Mesenchymal stem cell (in vitro differentiated cells and primary cell): Measurements from ENCODE around the gene TRIM69. TPM values are rescaled to one million over a fixed set of nuclear protein-coding genes. Genes with fewer than 3 reads are reported as not detected.
"Not testable (repeated sequence)": the region's sequence is repeated elsewhere in the genome, so short reads cannot be mapped to it uniquely, and the experiment has no call there.

Experiments
- DNase-seq: peaks from one replicate; pipeline ENCODE4 v3.0.0-alpha.2; 2013
- H2AFZ ChIP-seq: one replicate; pipeline ENCODE4 v1.6.1; 2013; ENCODE audit warnings: low read depth, mild to moderate bottlenecking, control low read depth, inconsistent platforms, low read length, moderate library complexity
- H2AK5ac ChIP-seq: 2 replicates; pipeline ENCODE4 v1.6.1; 2013; ENCODE audit warnings: low read length, moderate library complexity, mild to moderate bottlenecking, inconsistent platforms; ENCODE audit not compliant: severe bottlenecking
- H2BK120ac ChIP-seq: one replicate; pipeline ENCODE4 v1.6.1; 2013; ENCODE audit warnings: low read depth, mild to moderate bottlenecking, inconsistent platforms, low read length, moderate library complexity
- H2BK12ac ChIP-seq, 2 experiments: one replicate each; pipeline ENCODE4 v1.6.1; 2013; ENCODE audit warnings: inconsistent platforms in 2 of 2, low read length in 2 of 2, mild to moderate bottlenecking in 2 of 2, moderate library complexity in 2 of 2, control low read depth in 1 of 2
- H2BK15ac ChIP-seq: one replicate; pipeline ENCODE4 v1.6.1; 2013; ENCODE audit warnings: mild to moderate bottlenecking, low read depth, inconsistent platforms; ENCODE audit not compliant: poor library complexity, severe bottlenecking
- H2BK5ac ChIP-seq: 2 replicates; pipeline ENCODE4 v1.6.1; 2013; ENCODE audit warnings: low read depth, mild to moderate bottlenecking, low read length, control low read depth, inconsistent platforms; ENCODE audit not compliant: poor library complexity, severe bottlenecking
- H3K14ac ChIP-seq, 2 experiments: one replicate each; pipeline ENCODE4 v1.6.1; 2013; ENCODE audit warnings: inconsistent platforms in 2 of 2, low read length in 2 of 2, control low read depth in 1 of 2, mild to moderate bottlenecking in 1 of 2, moderate library complexity in 1 of 2
- H3K18ac ChIP-seq, 2 experiments: one replicate each; pipeline ENCODE4 v1.6.1; 2013; ENCODE audit warnings: inconsistent platforms in 2 of 2, low read length in 2 of 2, control low read depth in 1 of 2, low read depth in 1 of 2, mild to moderate bottlenecking in 1 of 2
- H3K23ac ChIP-seq, 2 experiments: one replicate each; pipeline ENCODE4 v1.6.1; 2013; ENCODE audit warnings: inconsistent platforms in 2 of 2, low read length in 2 of 2, mild to moderate bottlenecking in 2 of 2, moderate library complexity in 2 of 2, control low read depth in 1 of 2
- H3K27ac ChIP-seq: 2 replicates; pipeline ENCODE4 v1.5.1; 2013; ENCODE audit warnings: mild to moderate bottlenecking, moderate library complexity, low read length, control low read depth, inconsistent platforms; ENCODE audit not compliant: poor library complexity, severe bottlenecking
- H3K27me3 ChIP-seq, 2 experiments: 2 replicates each; pipeline versions ENCODE4 v1.6.1 to v1.7.0; 2013; ENCODE audit warnings: low read length in 2 of 2, mild to moderate bottlenecking in 2 of 2, moderate library complexity in 2 of 2, control low read depth in 1 of 2, inconsistent platforms in 1 of 2; ENCODE audit not compliant: control insufficient read depth in 1 of 2, insufficient read depth in 1 of 2
- H3K36me3 ChIP-seq, 2 experiments: 2 replicates each; pipeline versions ENCODE4 v1.6.1 to v1.7.0; 2013; ENCODE audit warnings: low read length in 2 of 2, control low read depth in 1 of 2, inconsistent platforms in 1 of 2, low read depth in 1 of 2, mild to moderate bottlenecking in 1 of 2; ENCODE audit not compliant: insufficient read depth in 2 of 2, control insufficient read depth in 1 of 2
- H3K4ac ChIP-seq, 2 experiments: one replicate each; pipeline ENCODE4 v1.6.1; 2013; ENCODE audit warnings: inconsistent platforms in 2 of 2, low read length in 2 of 2, mild to moderate bottlenecking in 2 of 2, moderate library complexity in 2 of 2, control low read depth in 1 of 2, low read depth in 1 of 2
- H3K4me1 ChIP-seq: 2 replicates; pipeline ENCODE4 v1.6.1; 2013; ENCODE audit warnings: low read depth, low read length, control low read depth; ENCODE audit not compliant: control insufficient read depth, insufficient read depth
- H3K4me2 ChIP-seq: 2 replicates; pipeline ENCODE4 v1.6.1; 2013; ENCODE audit warnings: low read length, mild to moderate bottlenecking, inconsistent platforms; ENCODE audit not compliant: poor library complexity, severe bottlenecking
- H3K4me3 ChIP-seq, 2 experiments: 2 replicates each; pipeline versions ENCODE4 v1.5.1 to v1.7.0; 2013; ENCODE audit warnings: low read length in 2 of 2, mild to moderate bottlenecking in 2 of 2, control low read depth in 1 of 2, low read depth in 1 of 2; ENCODE audit not compliant: insufficient read depth in 1 of 2
- H3K79me1 ChIP-seq: replicated peaks from 2 replicates; pipeline ENCODE4 v1.6.1; 2013; ENCODE audit warnings: mild to moderate bottlenecking, control low read depth, low read length, inconsistent platforms; ENCODE audit not compliant: poor library complexity, severe bottlenecking
- H3K9ac ChIP-seq: 2 replicates; pipeline ENCODE4 v1.7.0; 2013; ENCODE audit warnings: mild to moderate bottlenecking, low read length, moderate library complexity
- H3K9me3 ChIP-seq: 2 replicates; pipeline ENCODE4 v1.7.0; 2013; ENCODE audit warnings: mild to moderate bottlenecking, low read length; ENCODE audit not compliant: control insufficient read depth
- H4K8ac ChIP-seq: one replicate; pipeline ENCODE4 v1.6.1; 2013; ENCODE audit warnings: inconsistent platforms, mild to moderate bottlenecking, low read length, moderate library complexity
- H4K91ac ChIP-seq: one replicate; pipeline ENCODE4 v1.6.1; 2013; ENCODE audit warnings: mild to moderate bottlenecking, low read length, inconsistent platforms
- WGBS: methylation state at CpG from one replicate; pipeline ENCODE4 v1.1.7; 2013; ENCODE audit warnings: mixed read lengths; 5-methylcytosine and 5-hydroxymethylcytosine counted together
- polyA plus RNA-seq, 2 experiments: library from polyadenylated mRNA; stranded (reverse); fragments of 200-250 nt; gene quantifications; one replicate each; pipeline ENCODE4 v1.2.3, GENCODE V29; 2013

TRIM69 gene
- polyA plus RNA-seq (2013, experiment 1 of 2) = 7.6 TPM
- polyA plus RNA-seq (2013, experiment 2 of 2) = 7.0 TPM

- peak within 1 kb of the TSS; percentile 16 for H2BK15ac ChIP-seq
These were observed at the start of gene TRIM69 for GRCh38 chr15:44736181-44736765. Gene TRIM69 (plus strand): TSS chr15:44736528. CDS start chr15:44736705, 177 bp downstream.

DNA sequence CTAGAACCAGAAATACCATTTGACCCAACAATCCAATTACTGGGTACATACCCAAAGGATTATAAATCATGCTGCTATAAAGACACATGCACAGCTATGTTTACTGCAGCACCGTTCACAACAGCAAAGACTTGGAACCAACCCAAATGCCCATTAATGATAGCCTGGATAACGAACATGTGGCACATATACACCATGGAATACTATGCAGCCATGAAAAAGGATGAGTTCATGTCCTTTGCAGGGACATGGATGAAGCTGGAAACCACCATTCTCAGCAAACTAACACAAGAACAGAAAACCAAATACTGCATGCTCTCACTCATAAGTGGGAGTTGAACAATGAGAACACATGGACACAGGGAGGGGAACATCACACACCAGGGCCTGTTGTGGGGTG lies 47.0 kb upstream of the TRIM69 start:
- H3K4ac ChIP-seq, H2AFZ ChIP-seq, H2BK5ac ChIP-seq, H3K4me1 ChIP-seq, H2BK15ac ChIP-seq, H2BK120ac ChIP-seq, H3K9ac ChIP-seq, H3K4me3 ChIP-seq, H3K14ac ChIP-seq, H3K4me2 ChIP-seq, H2AK5ac ChIP-seq, DNase-seq, H3K9me3 ChIP-seq, H3K36me3 ChIP-seq, H3K79me1 ChIP-seq, H3K27ac ChIP-seq, H3K23ac ChIP-seq, H2BK12ac ChIP-seq, H3K27me3 ChIP-seq, H4K8ac ChIP-seq, H3K18ac ChIP-seq, H4K91ac ChIP-seq: not testable (repeated sequence)
- WGBS = 78% methylated on average over 2 of the region's 2 CpGs

More at GRCh38 chr15:44736181-44736765, at the start of gene TRIM69:
- Histone ChIP-seq H3K23ac (no peak within 1 kb of the TSS), H2BK5ac (no peak within 1 kb of the TSS), H3K4ac (no peak within 1 kb of the TSS), H2BK12ac (no peak within 1 kb of the TSS), H3K9ac (peak within 1 kb of the TSS; percentile 13), H3K79me1 (peaks cover 4% of the 10 kb centered on the region), H3K4me2 (no peak within 1 kb of the TSS), H3K4me3 (no peak within 1 kb of the TSS), H2AFZ (no peak within 1 kb of the TSS), H3K4me1 (no peaks in the 10 kb centered on the region), H2AK5ac (no peak within 1 kb of the TSS), H3K9me3 (no peaks in the 10 kb centered on the region), H2BK120ac (no peak within 1 kb of the TSS), H3K36me3 (peaks cover 0 to 14% of the 10 kb centered on the region in 2 experiments), H4K8ac (no peak within 1 kb of the TSS), H4K91ac (no peak within 1 kb of the TSS), H3K27me3 (no peaks in the 10 kb centered on the region), H3K18ac (no peak within 1 kb of the TSS), H3K14ac (no peak within 1 kb of the TSS), H3K27ac (no peak within 1 kb of the TSS)
- 85% methylated on average over 1 of the region's 3 CpGs for WGBS
- no peak for DNase-seq

GRCh38 chr15:44690245-44690644 lies 46.1 kb upstream of the TRIM69 start:
- H3K18ac ChIP-seq = not testable (repeated sequence)

DNA sequence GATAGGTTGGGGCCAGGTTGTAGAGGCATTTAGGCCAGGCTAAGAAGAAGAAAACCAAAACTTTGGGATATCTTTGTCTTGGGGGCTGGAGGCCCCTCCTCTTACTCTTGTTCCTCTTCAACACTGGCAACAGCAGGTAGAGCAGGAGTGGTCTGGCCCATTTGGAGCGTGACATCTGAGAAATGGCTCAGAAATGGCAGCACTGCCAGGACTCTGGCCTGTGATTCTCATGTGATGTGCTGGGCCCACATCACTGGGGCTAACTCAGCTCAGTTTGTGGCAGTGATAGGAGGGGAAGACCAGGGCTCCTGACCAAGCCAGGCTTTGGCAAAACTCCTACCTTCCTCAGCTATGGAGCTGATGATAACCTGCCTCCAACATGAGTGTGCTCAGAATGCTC lies 43.7 kb upstream of the TRIM69 start:
- 100% methylated on average over 1 of the region's 1 CpG for WGBS
- H4K91ac ChIP-seq = no peak overlapping the region

More at GRCh38 chr15:44690245-44690644, 46.1 kb upstream of the TRIM69 start:
- WGBS = 62% methylated on average over 1 of the region's 1 CpG
- H2AFZ ChIP-seq, H3K4me3 ChIP-seq, H3K27me3 ChIP-seq, H2AK5ac ChIP-seq, H3K14ac ChIP-seq, H4K91ac ChIP-seq, H3K9ac ChIP-seq, H3K79me1 ChIP-seq, H3K4ac ChIP-seq, H2BK15ac ChIP-seq, H3K4me1 ChIP-seq, H3K36me3 ChIP-seq, H2BK5ac ChIP-seq, H3K9me3 ChIP-seq, H4K8ac ChIP-seq, H3K27ac ChIP-seq, H2BK120ac ChIP-seq, DNase-seq, H3K4me2 ChIP-seq, H2BK12ac ChIP-seq, H3K23ac ChIP-seq: not testable (repeated sequence)

More for the DNA sequence above, 43.7 kb upstream of the TRIM69 start:
- no peak overlapping the region for H3K4ac ChIP-seq
- no peaks in the 10 kb centered on the region for H3K79me1 ChIP-seq
- H3K9ac ChIP-seq = no peak overlapping the region
- H2AFZ ChIP-seq = no peak overlapping the region
- no peak overlapping the region for H2AK5ac ChIP-seq
- no peaks in the 10 kb centered on the region for H3K36me3 ChIP-seq
- H4K8ac ChIP-seq = no peak overlapping the region
- no peak overlapping the region for H3K23ac ChIP-seq
- DNase-seq = no peak
- H3K27ac ChIP-seq = no peak overlapping the region
- peaks cover 0 to 25% of the 10 kb centered on the region in 2 experiments for H3K27me3 ChIP-seq
- no peak overlapping the region for H3K4me3 ChIP-seq
- no peak overlapping the region for H2BK5ac ChIP-seq
- no peak overlapping the region for H2BK120ac ChIP-seq
- H3K9me3 ChIP-seq = no peaks in the 10 kb centered on the region
- no peak overlapping the region for H3K4me2 ChIP-seq
- no peak overlapping the region for H2BK12ac ChIP-seq
- no peak overlapping the region for H2BK15ac ChIP-seq
- no peak overlapping the region for H3K18ac ChIP-seq
- no peak overlapping the region for H3K14ac ChIP-seq
- H3K4me1 ChIP-seq = no peaks in the 10 kb centered on the region
